Hematopoietic multipotent progenitor cell treated with erythropoietin and hydrocortisone succinate and interleukin-3 and kit ligand, for 15 days (in vitro differentiated cells): ENCODE measurements around the gene PTPRO.
"Not testable (repeated sequence)": the region's sequence is repeated elsewhere in the genome, so short reads cannot be mapped to it uniquely, and the experiment has no call there.

Experiments
- DNase-seq: peaks from one replicate; pipeline ENCODE4 v3.0.0-alpha.2; 2015; ENCODE audit warnings: low spot score

The PTPRO gene

DNA sequence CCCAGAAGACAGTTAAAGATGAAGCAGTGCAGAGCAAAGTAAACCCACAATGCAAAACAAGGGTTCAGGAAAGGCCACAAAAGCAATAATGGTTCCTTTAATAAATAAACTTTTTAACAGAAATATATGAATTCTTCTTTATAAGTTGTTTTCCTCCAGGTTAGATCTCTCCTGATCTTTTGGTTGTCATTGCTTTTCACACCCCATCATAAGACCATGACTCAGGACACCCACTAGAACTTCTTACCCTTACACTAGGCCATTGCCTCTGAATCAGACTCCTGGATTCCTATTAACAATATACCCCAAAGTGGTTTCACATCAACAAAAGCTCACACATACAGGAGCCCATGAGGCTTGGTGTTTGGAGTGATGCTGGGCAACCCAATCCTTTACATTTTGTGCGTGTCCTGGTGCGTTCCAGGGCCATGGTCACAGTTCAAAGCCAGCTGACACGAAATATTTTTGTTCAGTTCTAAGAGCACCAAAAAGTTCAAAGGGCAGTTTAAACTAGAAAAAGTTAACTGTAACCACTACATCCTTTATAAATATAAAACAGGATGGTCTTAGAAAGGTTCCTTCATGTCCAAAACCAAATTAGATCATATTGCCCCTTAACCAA is 279.9 kb downstream of the PTPRO start:
- no peak for DNase-seq

DNA sequence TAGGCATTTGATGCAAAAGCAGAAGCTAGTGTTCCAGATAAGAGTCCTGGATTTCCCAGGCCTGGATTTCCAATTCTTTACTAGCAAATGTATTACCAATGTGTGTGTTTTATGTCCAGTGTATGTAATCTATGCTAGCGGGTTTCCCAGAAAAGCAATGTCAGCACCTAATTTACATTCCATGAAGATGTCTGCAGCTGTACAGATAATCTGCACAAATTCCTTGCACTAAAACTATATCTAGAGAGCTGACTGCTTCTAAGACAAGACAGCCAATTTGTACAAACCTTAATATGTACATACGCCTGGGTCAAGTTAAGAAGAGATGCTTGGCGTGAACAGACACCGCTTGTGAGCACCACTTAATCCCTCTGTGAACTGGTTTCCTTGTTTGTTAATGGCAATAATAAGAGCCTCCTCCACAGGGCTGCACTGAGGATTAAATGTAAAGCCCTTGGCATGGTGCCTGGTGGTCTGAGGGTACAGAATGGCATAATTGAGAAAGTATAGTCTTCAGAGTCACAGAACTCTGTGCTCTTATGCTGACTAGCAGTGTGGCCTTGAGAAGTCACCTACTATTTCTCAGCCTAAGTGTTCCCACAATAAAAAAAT is 281.3 kb downstream of the PTPRO start:
- no peak for DNase-seq

DNA sequence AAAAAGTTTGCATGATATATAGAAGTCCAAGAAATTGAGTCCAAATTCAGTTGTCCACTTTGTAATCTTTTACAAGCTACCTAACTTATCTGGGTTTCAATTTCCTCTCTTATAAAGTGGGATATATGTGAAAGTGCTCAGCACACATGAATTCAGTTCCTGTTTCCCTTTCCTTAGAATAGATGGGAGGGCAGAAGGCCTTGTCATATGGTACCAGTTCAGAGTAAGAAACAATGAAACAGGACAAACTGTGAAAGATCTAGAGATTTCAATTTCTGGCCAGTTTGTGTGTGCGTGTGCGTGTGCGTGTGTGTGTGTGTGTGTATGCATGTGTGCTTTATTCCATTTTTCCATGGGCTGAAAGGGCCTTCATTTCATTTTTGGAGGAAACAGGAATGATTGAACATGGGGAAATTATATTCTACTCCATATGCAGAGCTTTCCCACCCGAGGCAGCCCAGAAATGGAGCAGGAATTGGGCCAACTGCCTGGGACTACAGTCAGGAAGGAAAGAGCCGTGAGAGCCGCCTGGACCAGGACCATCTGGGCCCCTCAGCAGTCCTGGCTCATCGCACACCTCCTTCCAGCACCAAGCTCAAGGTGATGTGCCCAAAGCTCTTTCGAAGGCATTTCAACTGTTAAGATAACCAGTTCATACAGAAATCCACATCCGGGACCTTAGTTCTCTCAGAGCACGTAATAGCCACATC is 283.7 kb downstream of the PTPRO start:
- DNase-seq, result no peak

DNA sequence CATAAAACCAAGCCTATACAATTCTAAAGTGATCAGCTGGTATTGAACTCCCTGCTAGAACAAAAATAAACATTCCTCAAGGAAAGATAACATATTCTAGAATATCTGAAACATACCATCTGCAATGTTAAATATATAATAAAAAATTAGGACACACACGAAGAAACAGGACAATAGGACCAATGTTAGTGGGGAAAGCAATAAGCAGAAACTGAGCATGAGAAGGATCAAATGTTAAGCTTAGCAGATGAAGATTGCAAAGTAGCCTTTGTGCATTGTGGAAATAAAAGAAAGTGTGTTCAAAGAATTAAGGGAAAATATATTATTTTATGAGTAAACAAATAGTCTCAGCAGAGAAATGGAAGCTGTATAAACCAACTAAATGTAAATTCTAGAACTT is 286.1 kb downstream of the PTPRO start:
- no peak for DNase-seq

DNA sequence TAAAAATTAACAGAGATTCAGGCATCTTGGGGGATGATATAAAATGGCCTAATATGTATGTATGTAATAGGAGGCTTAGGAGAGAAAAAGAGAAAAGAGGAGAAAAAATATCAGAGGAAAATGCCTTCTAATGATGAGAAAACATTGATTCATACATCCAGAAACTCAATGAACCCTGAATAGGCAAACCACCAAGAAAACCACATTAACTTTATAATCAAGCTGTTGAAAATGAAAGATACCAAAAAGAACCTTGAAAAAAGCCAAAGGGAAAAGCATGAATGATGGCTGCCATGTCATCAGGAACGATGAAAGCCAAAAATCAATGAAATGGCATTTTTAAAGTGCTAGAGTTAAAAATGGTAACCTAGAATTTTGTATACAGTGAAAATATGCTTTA is 286.6 kb downstream of the PTPRO start:
- no peak for DNase-seq

DNA sequence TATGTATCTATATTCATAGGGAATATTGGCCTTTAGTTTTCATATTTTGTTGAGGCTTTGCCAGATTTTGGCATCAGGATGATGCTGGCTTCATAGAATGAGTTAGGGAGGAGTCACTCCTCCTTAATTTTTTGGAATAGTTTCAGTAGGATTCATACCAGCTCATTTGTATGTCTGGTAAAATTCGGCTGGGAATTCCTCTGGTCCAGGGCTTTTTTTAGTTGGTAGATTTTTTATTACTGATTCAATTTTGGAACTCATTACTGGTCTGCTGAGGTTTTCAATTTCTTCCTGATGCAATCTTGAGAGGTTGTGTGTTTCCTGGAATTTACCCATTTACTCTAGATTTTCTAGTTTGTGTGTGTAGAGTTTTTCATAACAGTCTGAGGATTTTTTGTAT is 291.7 kb downstream of the PTPRO start:
- DNase-seq, result no peak

DNA sequence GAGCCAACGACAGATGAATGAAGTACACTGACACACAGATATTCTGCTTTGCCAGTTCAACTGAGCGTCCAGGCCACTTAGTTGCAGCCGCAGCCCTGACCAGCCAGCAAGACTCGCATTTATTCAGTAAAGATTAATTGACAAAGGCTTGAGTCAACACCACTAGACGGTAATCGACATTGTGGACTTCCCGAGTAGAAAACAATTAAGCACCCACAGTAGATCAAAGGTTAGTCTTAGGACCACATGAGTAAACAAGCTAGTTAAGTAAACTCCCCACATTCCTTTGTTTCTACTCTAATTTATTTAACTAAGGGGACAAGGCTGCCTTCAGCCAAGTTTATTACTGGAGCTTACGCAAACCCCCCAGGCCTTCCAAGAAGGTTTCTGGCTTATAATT is 294.2 kb downstream of the PTPRO start:
- DNase-seq, result not testable (repeated sequence)

DNA sequence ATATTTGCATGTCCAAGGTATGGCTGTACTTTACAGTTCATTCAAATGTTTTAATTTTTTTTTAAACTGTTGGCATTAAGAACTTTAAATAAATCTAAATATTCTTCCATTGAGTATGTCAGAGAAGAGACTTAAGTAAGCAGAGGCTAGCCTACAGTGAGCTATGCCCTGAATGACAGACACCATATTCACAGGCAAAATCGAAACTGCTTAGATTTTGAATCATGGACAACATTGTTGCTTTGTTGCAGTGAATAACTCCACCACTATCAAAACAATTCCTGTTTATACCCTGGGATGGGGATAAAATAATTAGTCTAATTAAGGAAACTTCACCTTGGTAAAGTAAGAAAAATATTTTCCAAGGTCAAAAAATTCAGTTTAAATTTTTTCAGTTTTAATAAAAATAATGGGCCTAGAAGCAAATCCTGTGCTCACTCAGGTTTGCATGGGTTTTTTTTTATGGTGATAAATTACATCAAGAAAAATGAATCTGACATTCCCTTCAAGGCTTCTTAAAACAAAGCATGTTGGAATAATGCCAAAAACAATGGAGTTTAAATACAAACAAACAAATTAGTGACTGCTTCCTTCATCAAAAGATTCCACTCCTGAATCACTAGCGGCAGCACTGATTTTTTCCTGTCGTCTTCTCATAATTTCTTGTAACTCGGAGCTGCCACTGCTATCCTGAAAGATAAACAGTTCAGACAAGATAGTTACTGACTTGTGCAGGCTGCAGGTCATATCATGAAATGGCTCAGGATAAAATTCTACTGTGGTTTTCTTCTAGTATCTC is 298.6 kb downstream of the PTPRO start:
- DNase-seq, result no peak

DNA sequence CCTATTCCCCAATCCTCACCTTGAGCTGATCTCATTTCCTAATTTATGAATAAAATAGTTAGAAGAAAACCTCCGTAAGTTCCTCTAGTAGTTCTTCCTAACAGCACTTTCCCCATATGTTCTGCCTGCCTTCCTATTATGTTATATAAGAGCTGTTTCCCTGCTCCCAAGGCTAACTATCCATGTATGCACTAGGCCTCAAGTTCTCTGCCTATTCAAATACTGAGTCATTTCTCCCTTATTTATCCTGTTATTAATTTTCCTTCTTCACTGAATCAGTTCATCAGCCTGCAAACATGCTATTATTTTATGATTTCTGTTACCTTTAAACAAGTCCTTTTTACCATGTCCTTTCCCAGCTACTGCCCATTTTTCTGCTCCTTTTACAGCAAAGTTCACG is 302.8 kb downstream of the PTPRO start:
- no peak for DNase-seq

DNA sequence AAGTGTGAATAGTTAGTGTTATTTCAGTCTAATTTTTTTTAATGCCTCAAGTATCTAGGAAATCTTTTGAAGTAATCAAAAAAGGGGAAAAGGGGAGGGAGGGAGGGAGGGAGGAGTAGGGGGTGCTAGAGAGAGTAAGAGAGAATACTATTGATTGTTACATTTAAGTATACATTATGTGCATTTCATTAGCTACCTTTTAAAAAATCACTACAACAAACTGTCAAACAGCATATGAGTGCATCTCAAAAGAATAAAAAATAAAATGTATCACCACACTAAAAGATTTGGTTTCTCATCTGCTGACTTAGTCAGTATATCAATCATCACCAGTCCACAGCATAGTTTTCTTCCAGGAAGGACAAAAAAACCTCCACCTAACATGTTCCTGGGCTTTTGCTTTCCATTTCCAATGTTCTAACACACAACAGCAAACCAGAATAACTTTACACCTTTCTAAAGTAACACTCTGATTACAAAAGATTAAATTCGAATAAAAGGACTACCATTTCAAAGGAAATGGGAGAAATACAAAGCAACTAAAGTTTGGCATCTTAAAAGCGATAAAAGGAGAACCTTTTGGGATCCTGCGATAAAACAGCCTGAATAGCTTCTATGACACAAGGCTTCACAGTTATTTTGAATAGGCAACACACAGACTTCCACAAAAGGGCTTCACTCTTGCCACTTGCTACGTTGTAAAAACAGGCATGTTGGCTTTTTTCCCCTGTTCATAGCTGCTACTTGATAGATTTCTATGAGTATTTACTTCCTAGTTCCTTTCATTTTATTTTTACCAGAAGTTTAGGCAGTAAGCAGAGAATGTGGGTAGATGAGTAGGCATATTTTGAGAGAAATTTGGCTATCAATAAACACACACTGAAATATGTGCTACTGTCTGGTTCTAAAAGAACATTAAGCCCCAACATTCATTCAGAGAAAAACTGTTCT is 306.0 kb downstream of the PTPRO start:
- DNase-seq, result peak; percentile 35

DNA sequence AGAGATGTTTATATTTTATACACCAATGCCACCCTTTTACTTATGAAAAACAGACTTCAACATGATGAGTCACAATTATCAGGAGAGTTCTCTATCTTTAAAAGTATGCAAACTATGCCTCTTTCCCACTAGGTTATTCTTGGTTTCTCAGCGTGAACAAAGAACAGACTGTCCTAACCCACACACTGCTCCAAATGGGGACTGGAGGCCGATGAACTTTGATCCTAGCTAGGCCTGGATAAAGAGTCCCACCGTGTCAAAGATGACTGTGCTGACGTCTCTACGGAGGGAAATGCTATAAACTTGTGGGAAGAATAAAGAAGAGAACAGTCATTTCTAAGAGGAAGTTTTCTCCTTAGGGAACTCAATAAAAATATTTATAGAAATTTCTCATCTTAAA is 306.8 kb downstream of the PTPRO start:
- no peak for DNase-seq

DNA sequence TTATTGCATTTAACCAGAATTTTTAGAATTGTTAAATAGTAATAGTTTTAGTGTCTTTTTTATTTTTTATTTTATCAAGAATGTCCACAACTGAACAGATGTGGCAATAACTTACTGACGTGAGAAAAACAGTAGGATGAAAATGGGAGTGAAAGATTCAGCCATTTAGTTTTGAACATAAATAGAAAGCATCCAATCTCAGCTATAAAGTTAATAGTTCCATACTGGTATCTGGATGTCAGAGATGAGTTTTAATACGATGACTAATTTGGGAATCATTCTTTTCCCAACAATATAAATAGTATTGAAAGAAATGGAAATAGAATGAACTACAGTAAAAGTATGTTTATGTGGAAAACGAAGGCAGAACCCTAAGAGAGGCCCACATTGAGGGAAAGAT is 307.5 kb downstream of the PTPRO start:
- no peak for DNase-seq

DNA sequence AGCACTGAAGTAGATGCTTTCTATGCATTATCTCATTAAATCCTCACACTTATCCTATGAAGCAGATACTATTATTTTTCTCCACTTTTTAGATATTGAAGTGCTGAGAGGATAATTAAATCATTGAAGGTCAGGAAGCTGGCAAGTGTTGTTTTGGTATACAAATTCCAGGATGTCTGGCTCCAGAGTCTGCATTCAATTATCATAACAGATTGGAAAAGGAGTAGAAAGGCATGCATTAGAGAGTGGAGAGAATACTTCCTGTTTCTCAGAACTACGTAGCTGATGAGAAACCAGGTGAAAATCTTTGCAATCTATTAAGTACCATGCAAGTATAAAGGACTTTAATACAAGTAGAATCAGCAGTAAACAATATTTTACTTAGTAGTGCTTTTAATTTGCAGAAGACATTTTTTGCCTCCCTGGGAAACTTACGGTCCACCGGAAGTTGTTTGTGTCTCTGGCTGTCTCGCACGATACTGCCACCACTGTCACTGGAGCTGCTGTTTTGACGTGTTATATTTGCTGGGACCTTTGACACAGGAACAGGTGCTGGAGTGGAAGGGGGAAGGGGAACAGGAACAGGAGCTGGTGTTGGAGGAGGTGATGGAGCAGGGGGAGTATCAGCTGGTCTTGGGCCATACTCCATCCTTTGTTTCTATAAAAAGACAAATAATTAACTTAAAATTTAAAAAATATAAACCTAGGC is 308.9 kb downstream of the PTPRO start:
- DNase-seq, result no peak

DNA sequence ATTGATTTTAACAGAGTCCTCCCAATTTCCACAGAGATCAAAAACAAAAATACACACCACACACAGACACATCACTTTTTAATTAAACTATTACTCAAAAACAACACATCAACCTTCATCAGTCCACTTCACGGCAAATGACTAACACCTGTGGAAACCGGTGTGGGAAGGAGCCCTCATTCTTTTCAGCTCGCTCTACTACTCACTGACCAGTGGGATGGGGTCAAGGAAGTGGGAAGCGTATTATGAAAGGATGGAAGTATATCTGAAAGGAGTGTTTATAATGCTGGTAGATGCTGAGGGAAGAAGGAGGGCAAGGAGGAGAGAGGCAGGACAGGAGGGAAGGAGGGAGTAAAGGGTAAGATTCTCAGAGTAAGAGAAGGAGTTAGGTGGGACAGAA is 310.4 kb downstream of the PTPRO start:
- DNase-seq, result no peak

DNA sequence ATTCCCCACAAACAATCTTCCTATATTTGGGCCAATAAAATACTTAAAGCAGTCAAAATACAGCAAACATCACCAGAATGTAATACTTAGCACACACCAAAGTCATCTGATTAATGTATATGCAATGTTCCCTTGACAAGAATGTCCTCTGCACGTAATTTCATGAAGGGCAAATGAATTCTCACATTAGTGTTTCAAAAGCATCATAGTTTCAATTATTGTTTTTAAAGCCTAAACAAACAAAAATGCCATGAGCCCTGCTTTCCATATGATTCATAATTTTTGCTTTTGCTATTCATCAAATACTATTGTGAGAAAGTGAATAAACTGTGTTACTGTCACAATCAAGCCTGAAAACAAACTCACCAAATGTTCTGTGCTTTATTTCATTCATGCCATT is 310.9 kb downstream of the PTPRO start:
- DNase-seq, result no peak

DNA sequence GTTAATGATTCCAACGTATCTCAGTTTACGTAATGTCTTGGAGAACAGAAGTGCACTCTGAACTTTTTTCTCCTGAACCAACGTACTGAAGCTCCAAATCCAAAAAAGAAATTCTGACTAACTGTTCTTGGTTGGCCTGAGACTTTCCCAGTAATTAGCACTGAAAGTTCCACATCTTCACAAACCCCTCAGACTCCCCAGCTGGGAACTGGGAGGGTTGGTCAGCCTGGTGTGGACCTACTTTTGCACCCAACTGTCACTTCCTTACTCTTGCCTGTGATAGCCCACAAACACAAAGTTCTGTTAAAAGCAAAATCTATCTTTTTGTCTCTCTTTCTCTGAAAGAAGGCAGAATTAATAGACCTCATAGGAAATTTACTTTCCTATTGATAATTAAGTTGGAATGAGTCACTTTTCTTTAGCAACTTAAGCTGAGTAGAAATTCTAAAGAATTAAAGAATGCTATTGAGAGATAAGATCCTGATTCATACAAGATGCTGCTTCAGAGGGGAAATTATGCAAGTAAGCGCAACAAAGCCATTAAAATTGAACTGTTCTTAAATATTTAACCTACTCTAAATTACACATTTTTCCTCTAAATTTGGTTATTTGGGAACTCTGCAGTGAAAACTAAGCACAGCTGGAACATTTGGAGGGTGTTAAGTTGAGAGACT is 311.8 kb downstream of the PTPRO start:
- no peak for DNase-seq

DNA sequence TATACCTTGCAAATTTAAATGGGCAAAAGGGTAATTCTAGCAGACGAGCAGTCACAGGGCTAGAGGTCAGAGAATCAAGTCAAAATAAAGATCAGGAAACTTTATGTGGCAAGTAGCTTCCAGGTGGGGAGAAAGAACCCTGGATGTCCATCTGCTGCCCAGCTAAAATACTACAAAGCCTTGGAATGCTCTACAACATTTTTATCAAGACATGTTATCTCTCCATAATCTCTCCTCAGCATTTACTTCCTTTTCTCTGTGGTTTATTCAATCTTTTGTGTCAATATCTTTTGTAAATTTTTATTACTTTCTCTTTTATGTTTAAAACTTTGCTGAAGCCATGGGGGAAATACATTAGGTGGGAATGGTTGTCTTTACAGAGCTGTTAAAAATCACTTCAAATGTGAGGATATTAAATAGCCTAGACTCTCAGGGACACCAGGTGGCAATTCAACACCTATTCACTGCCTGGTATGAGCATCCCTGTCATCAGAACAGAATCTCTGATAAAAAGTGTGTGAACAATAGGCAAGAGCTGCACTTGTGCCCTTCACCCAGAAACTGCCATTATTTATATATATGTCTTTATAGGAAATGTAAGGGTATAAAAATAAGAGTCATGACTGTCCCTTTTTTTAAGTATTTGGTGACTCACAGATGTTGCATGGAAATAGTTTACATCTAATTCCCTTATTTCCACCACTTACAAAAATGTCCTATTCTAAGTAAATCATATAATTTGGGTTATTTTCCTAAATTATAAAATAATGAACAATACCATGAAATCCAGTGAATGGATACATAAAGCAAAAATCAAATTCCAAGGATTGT is 314.0 kb downstream of the PTPRO start:
- no peak for DNase-seq

DNA sequence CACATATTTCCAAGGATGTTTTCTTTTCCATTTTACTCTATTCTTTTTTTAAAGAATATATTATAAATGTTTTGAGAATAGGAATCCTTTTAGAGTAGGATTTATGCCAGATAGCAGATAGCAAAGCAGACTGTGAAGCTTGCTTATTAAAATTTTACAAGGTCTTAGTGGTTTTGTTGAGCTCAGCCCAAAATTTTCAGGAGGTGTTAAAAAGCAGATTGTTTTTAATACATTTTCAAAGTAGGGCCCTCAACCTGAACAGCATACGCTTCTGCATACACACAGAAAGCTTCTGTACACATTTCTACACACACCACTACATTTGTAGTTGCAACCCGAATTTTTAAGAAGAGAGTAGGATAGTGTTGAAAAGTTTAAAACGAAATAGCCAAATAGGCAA is 315.9 kb downstream of the PTPRO start:
- no peak for DNase-seq

DNA sequence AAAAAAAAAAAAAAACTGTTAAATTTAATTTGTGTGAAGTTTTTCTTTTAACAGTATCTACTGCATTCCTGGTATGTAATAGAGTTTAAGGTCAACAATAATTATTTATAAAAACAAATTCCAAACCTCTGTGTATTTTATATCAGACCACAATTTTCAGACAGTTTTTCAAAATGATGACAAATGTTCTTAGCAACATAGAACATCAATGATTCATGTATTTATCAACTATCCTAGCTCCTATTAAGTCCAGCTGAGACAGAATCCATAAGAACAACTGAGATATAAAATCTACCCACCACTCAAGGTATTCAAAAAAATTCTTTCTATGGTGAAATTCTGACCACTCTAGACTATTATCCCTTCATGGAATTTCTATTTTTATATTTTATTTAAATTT is 322.4 kb downstream of the PTPRO start:
- DNase-seq, result no peak

DNA sequence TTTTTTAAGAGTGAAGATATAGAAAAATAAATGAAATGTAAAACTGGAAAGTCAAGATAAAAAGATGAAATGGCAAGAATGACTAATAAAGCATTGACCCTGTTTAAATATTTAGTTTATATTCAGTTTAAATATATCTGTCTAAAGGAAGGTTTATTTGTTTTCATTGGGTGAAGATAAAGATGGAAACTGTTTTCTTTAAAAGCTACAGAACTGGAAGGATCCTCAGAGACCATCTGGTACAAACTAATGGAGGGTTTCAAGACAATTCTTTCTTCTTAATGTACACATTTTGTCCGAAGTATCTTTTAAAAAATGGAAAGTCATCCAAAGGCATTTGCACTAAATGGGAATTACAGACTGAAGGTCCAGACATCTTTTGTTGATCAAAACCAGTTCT is 324.3 kb downstream of the PTPRO start:
- DNase-seq, result no peak
